ENCODE results near the gene PANX2. TPM values are rescaled to one million over a fixed set of nuclear protein-coding genes. Genes with fewer than 3 reads are reported as not detected.

Gene PANX2
- total and polyA plus RNA-seq, 2 experiments from 2014 or later: 2.8 to 5.1 TPM

DNA sequence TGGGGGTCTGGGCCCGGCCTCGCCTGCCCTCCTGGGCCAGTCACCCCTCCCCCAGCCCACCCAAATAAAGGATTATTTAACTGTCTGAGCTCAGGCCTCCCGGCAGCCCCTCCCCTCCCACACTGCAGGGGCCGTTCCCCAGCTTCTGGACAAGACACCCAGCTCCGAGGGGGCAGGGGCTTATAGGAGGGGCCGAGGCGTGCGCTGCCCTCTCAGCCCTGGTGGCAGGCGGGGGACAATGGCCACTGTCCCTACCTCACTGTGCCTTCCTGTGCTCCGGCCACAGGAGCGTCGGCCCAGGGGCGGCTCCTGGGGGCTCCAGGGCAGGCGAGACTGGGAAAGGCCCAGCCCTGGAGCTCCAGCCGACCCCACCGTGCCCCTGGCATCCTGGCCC is 28.1 kb downstream of the PANX2 start:
- no peak overlapping the region for H2AFZ ChIP-seq
- H3K27me3 Mint-ChIP-seq (ENCODE audit: insufficient read depth, low read depth, poor library complexity): peaks cover 8% of the 10 kb centered on the region
- H3K4me3 Mint-ChIP-seq: no peak overlapping the region
- peaks cover 8% of the 10 kb centered on the region; the same call in 1 of the 2 replicates for H3K4me1 ChIP-seq (ENCODE audit: insufficient read depth)
- no peak overlapping the region for H3K27ac ChIP-seq (ENCODE audit: low read depth)
- peaks cover 12% of the 10 kb centered on the region for H3K4me1 Mint-ChIP-seq
- peaks cover 2% of the 10 kb centered on the region; the same call in 1 of the 3 replicates for H3K9me3 Mint-ChIP-seq
- no peak for TF ChIP-seq EZH2phosphoT487 (IDR thresholded peaks at IDR 0.05; ENCODE audit: unreplicated experiment)
- TF ChIP-seq JUNB (IDR thresholded peaks at IDR 0.05; ENCODE audit: unreplicated experiment): no peak
- no peak for TF ChIP-seq STAT1 (IDR thresholded peaks at IDR 0.05; ENCODE audit: unreplicated experiment)
- TF ChIP-seq, protein P1, sequence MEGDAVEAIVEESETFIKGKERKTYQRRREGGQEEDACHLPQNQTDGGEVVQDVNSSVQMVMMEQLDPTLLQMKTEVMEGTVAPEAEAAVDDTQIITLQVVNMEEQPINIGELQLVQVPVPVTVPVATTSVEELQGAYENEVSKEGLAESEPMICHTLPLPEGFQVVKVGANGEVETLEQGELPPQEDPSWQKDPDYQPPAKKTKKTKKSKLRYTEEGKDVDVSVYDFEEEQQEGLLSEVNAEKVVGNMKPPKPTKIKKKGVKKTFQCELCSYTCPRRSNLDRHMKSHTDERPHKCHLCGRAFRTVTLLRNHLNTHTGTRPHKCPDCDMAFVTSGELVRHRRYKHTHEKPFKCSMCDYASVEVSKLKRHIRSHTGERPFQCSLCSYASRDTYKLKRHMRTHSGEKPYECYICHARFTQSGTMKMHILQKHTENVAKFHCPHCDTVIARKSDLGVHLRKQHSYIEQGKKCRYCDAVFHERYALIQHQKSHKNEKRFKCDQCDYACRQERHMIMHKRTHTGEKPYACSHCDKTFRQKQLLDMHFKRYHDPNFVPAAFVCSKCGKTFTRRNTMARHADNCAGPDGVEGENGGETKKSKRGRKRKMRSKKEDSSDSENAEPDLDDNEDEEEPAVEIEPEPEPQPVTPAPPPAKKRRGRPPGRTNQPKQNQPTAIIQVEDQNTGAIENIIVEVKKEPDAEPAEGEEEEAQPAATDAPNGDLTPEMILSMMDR (conservative IDR thresholded peaks at IDR 0.05; ENCODE audit: low read depth in 2 of 2): no peak
- TF ChIP-seq, protein P2, sequence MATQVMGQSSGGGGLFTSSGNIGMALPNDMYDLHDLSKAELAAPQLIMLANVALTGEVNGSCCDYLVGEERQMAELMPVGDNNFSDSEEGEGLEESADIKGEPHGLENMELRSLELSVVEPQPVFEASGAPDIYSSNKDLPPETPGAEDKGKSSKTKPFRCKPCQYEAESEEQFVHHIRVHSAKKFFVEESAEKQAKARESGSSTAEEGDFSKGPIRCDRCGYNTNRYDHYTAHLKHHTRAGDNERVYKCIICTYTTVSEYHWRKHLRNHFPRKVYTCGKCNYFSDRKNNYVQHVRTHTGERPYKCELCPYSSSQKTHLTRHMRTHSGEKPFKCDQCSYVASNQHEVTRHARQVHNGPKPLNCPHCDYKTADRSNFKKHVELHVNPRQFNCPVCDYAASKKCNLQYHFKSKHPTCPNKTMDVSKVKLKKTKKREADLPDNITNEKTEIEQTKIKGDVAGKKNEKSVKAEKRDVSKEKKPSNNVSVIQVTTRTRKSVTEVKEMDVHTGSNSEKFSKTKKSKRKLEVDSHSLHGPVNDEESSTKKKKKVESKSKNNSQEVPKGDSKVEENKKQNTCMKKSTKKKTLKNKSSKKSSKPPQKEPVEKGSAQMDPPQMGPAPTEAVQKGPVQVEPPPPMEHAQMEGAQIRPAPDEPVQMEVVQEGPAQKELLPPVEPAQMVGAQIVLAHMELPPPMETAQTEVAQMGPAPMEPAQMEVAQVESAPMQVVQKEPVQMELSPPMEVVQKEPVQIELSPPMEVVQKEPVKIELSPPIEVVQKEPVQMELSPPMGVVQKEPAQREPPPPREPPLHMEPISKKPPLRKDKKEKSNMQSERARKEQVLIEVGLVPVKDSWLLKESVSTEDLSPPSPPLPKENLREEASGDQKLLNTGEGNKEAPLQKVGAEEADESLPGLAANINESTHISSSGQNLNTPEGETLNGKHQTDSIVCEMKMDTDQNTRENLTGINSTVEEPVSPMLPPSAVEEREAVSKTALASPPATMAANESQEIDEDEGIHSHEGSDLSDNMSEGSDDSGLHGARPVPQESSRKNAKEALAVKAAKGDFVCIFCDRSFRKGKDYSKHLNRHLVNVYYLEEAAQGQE (IDR thresholded peaks at IDR 0.05; ENCODE audit: unreplicated experiment): no peak
- TF ChIP-seq EZH2 (IDR thresholded peaks at IDR 0.05; ENCODE audit: low read depth, unreplicated experiment): no peak
- TF ChIP-seq POLR2AphosphoS5 (IDR thresholded peaks at IDR 0.05; ENCODE audit: low read depth): no peak; the same call in 1 of the 2 replicates
- TF ChIP-seq, protein P3, sequence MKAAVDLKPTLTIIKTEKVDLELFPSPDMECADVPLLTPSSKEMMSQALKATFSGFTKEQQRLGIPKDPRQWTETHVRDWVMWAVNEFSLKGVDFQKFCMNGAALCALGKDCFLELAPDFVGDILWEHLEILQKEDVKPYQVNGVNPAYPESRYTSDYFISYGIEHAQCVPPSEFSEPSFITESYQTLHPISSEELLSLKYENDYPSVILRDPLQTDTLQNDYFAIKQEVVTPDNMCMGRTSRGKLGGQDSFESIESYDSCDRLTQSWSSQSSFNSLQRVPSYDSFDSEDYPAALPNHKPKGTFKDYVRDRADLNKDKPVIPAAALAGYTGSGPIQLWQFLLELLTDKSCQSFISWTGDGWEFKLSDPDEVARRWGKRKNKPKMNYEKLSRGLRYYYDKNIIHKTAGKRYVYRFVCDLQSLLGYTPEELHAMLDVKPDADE (IDR thresholded peaks at IDR 0.05): no peak
- TF ChIP-seq, protein P4, sequence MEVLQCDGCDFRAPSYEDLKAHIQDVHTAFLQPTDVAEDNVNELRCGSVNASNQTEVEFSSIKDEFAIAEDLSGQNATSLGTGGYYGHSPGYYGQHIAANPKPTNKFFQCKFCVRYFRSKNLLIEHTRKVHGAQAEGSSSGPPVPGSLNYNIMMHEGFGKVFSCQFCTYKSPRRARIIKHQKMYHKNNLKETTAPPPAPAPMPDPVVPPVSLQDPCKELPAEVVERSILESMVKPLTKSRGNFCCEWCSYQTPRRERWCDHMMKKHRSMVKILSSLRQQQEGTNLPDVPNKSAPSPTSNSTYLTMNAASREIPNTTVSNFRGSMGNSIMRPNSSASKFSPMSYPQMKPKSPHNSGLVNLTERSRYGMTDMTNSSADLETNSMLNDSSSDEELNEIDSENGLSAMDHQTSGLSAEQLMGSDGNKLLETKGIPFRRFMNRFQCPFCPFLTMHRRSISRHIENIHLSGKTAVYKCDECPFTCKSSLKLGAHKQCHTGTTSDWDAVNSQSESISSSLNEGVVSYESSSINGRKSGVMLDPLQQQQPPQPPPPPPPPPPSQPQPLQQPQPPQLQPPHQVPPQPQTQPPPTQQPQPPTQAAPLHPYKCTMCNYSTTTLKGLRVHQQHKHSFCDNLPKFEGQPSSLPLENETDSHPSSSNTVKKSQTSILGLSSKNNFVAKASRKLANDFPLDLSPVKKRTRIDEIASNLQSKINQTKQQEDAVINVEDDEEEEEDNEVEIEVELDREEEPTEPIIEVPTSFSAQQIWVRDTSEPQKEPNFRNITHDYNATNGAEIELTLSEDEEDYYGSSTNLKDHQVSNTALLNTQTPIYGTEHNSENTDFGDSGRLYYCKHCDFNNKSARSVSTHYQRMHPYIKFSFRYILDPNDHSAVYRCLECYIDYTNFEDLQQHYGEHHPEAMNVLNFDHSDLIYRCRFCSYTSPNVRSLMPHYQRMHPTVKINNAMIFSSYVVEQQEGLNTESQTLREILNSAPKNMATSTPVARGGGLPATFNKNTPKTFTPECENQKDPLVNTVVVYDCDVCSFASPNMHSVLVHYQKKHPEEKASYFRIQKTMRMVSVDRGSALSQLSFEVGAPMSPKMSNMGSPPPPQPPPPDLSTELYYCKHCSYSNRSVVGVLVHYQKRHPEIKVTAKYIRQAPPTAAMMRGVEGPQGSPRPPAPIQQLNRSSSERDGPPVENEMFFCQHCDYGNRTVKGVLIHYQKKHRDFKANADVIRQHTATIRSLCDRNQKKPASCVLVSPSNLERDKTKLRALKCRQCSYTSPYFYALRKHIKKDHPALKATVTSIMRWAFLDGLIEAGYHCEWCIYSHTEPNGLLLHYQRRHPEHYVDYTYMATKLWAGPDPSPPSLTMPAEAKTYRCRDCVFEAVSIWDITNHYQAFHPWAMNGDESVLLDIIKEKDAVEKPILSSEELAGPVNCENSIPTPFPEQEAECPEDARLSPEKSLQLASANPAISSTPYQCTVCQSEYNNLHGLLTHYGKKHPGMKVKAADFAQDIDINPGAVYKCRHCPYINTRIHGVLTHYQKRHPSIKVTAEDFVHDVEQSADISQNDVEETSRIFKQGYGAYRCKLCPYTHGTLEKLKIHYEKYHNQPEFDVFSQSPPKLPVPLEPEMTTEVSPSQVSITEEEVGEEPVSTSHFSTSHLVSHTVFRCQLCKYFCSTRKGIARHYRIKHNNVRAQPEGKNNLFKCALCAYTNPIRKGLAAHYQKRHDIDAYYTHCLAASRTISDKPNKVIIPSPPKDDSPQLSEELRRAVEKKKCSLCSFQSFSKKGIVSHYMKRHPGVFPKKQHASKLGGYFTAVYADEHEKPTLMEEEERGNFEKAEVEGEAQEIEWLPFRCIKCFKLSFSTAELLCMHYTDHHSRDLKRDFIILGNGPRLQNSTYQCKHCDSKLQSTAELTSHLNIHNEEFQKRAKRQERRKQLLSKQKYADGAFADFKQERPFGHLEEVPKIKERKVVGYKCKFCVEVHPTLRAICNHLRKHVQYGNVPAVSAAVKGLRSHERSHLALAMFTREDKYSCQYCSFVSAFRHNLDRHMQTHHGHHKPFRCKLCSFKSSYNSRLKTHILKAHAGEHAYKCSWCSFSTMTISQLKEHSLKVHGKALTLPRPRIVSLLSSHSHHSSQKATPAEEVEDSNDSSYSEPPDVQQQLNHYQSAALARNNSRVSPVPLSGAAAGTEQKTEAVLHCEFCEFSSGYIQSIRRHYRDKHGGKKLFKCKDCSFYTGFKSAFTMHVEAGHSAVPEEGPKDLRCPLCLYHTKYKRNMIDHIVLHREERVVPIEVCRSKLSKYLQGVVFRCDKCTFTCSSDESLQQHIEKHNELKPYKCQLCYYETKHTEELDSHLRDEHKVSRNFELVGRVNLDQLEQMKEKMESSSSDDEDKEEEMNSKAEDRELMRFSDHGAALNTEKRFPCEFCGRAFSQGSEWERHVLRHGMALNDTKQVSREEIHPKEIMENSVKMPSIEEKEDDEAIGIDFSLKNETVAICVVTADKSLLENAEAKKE (CRISPR knock-in tag; IDR thresholded peaks at IDR 0.05): no peak
- TF ChIP-seq ZNF331 (CRISPR knock-in tag; IDR thresholded peaks at IDR 0.05; ENCODE audit: low read depth): no peak
- TF ChIP-seq ZNF114 (CRISPR knock-in tag; IDR thresholded peaks at IDR 0.05): no peak
- no peak for TF ChIP-seq CREB1 (CRISPR knock-in tag; IDR thresholded peaks at IDR 0.05; ENCODE audit: low read depth)
- no peak for TF ChIP-seq NANOG (IDR thresholded peaks at IDR 0.05; ENCODE audit: borderline replicate concordance)
- H3K4me3 ChIP-seq: no peak overlapping the region
- DNase-seq (ENCODE audit: low spot score) (no peak), ATAC-seq (no peak)
- H3K9me2 ChIP-seq (ENCODE audit: insufficient read depth): no peaks in the 10 kb centered on the region
- H3K27ac Mint-ChIP-seq: no peak overlapping the region
- H3K27me3 ChIP-seq (ENCODE audit: insufficient read depth): peaks cover 9% of the 10 kb centered on the region; the same call in 1 of the 2 replicates
- peaks cover 15% of the 10 kb centered on the region for H3K36me3 Mint-ChIP-seq (ENCODE audit: low read depth)
- peaks cover 14% of the 10 kb centered on the region for H3F3A ChIP-seq (replicated peaks; ENCODE audit: low read depth)
- peaks cover 20% of the 10 kb centered on the region for H3K79me2 ChIP-seq (replicated peaks; ENCODE audit: insufficient read depth)
- H3K4me2 ChIP-seq: no peak overlapping the region
- peaks cover 17% of the 10 kb centered on the region for H4K20me1 ChIP-seq (replicated peaks; ENCODE audit: insufficient read depth)
- no peaks in the 10 kb centered on the region; the same call in 1 of the 2 replicates for H3K36me3 ChIP-seq (ENCODE audit: insufficient read depth)
